Measurements from ENCODE around the gene WNT6.

WNT6 gene

GRCh38 chr2:218849721-218850120 lies 9.9 kb upstream of the WNT6 start:
- Histone ChIP-seq H3K4me3 (ENCODE audit: low read depth, low read length) (no peak overlapping the region), H3K36me3 (no peaks in the 10 kb centered on the region), H3K27me3 (no peaks in the 10 kb centered on the region), H3K9me3 (no peaks in the 10 kb centered on the region), H3K4me1 (peaks cover 12% of the 10 kb centered on the region)
- no peak for DNase-seq
- no peak for TF ChIP-seq CTCF (IDR thresholded peaks at IDR 0.05; ENCODE audit: low read depth, low read length)

DNA sequence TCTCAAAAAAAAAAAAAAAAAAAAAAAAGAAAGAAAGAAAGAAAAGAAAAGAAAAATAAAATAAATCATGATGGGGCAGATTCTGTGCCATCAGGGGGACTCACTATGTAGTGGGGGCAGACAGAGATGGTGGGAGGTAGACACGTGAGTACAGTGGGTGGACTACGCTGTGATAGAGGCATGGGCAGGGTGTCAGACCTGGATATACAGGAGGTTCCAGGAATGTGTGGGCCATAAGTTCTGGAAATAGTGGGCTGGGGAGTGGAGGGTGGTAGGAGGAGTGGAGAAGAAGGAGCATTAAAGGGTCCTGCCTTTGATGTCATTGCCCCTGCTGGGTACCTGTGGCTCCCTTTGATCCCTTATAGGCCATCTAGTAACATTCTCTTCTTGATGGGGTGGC lies 8.8 kb upstream of the WNT6 start:
- H3K9me3 ChIP-seq: no peaks in the 10 kb centered on the region

DNA sequence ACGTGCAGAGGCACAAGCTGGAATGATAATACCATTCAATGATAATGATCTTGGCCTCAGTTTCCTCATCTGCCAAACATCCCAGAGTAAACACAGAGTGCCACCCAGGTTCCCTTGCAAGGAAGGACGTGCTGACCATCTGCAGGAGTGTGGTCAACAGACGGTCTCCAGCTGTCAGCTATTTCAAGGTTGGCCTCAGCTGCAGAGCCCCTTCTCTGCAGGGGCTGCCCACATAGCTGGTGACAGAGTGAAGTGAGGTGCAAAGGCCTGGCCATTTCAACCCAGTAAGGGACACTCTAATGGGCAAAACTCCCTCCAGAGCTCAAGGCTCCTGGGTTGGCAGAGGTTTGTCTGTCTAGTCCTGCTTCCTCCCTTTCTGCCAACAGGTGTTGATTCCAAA lies 8.3 kb upstream of the WNT6 start:
- no peak for DNase-seq
- Histone ChIP-seq H3K36me3 (no peaks in the 10 kb centered on the region), H3K9me3 (no peaks in the 10 kb centered on the region), H3K27me3 (no peaks in the 10 kb centered on the region), H3K4me1 (peaks cover 26% of the 10 kb centered on the region), H3K4me3 (ENCODE audit: low read depth, low read length) (no peak overlapping the region)
- TF ChIP-seq CTCF (IDR thresholded peaks at IDR 0.05; ENCODE audit: low read depth, low read length): no peak

More for the DNA sequence above, 8.8 kb upstream of the WNT6 start:
- no peak overlapping the region for H3K4me3 ChIP-seq (ENCODE audit: low read depth, low read length)
- H3K36me3 ChIP-seq: no peaks in the 10 kb centered on the region
- H3K4me1 ChIP-seq: peaks cover 22% of the 10 kb centered on the region
- no peaks in the 10 kb centered on the region for H3K27me3 ChIP-seq
- DNase-seq: no peak
- TF ChIP-seq CTCF (IDR thresholded peaks at IDR 0.05; ENCODE audit: low read depth, low read length): no peak

- Histone ChIP-seq H3K4me1 (peaks cover 39% of the 10 kb centered on the region), H3K4me3 (ENCODE audit: low read depth, low read length) (no peak overlapping the region), H3K36me3 (no peaks in the 10 kb centered on the region), H3K27me3 (no peaks in the 10 kb centered on the region), H3K9me3 (no peaks in the 10 kb centered on the region)
- peak; percentile 75 for DNase-seq
- TF ChIP-seq CTCF (IDR thresholded peaks at IDR 0.05; ENCODE audit: low read depth, low read length): peak; percentile 89
These were observed 6.5 kb upstream of the WNT6 start for GRCh38 chr2:218852911-218853667.

DNA sequence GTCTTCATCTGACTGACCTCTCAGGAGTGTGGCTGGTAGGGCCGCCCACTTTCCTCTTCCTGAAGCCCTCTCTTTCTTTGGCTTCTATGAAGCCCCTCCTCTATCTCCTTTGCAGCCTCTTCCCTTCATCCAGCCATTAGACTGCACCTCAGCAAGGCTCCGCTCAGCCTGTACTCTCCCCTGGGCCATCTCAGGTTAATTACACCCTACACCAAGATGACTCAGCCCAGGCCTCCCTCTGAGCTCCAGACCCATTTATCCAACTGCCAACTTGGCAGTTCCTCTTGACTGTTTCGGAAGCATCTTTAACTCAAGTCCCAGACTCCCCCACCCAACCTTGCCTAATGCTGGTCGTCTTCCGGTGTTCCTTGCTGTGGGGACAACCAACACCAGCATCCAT lies 5.8 kb upstream of the WNT6 start:
- no peaks in the 10 kb centered on the region for H3K36me3 ChIP-seq
- no peaks in the 10 kb centered on the region for H3K27me3 ChIP-seq
- TF ChIP-seq CTCF (IDR thresholded peaks at IDR 0.05; ENCODE audit: low read depth, low read length): no peak
- DNase-seq: peak; percentile 52
- peaks cover 44% of the 10 kb centered on the region for H3K4me1 ChIP-seq
- H3K4me3 ChIP-seq (ENCODE audit: low read depth, low read length): no peak overlapping the region
- H3K9me3 ChIP-seq: no peaks in the 10 kb centered on the region

DNA sequence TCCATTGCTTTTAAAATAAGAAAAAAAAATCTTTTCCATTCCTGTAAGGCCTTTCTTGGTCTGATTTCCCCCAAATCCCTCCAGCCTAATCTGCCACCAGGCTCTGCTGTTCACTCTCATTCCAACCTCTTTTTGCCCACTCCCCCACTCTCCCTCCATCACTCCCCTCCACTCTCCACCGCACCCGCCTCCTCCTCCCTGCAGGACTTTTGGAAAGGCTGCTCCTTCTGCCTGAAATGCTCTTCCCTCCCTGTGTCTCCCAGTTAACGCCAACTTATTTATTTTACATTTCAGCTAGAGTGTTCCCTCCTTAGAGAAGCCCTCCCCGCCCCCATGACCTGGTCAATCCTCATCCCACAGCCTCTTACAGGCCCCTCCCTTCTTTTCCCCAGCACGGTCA lies 4.7 kb upstream of the WNT6 start:
- Histone ChIP-seq H3K9me3 (no peaks in the 10 kb centered on the region), H3K27me3 (peaks cover 1% of the 10 kb centered on the region), H3K4me3 (ENCODE audit: low read depth, low read length) (no peak overlapping the region), H3K4me1 (peaks cover 44% of the 10 kb centered on the region), H3K36me3 (no peaks in the 10 kb centered on the region)
- no peak for DNase-seq
- TF ChIP-seq CTCF (IDR thresholded peaks at IDR 0.05; ENCODE audit: low read depth, low read length): no peak

Data from BE2C (cell line).